Endodermal cell (in vitro differentiated cells): ENCODE results near the gene SRD5A2. TPM values are rescaled to one million over a fixed set of nuclear protein-coding genes. Genes with fewer than 3 reads are reported as not detected.

ENCODE experiments used
- DNase-seq: peaks from one replicate; pipeline ENCODE4 v3.0.0-alpha.2; 2017
- H3K27ac ChIP-seq: 2 replicates; pipeline ENCODE4 v1.5.1; 2013; ENCODE audit warnings: mild to moderate bottlenecking, low read depth, low read length, moderate library complexity
- H3K27me3 ChIP-seq: 2 replicates; pipeline ENCODE4 v1.6.1; 2013; ENCODE audit warnings: mild to moderate bottlenecking, low read length, moderate library complexity; ENCODE audit not compliant: insufficient read depth, control insufficient read depth, poor library complexity, severe bottlenecking
- H3K36me3 ChIP-seq: 2 replicates; pipeline ENCODE4 v1.7.0; 2013; ENCODE audit warnings: mild to moderate bottlenecking, low read length, moderate library complexity; ENCODE audit not compliant: control insufficient read depth, insufficient read depth
- H3K4me1 ChIP-seq: one replicate; pipeline ENCODE4 v1.7.0; 2013; ENCODE audit warnings: low read length; ENCODE audit not compliant: control insufficient read depth, insufficient read depth
- H3K4me3 ChIP-seq: 2 replicates; pipeline ENCODE4 v1.5.1; 2013; ENCODE audit warnings: mild to moderate bottlenecking, low read length, moderate library complexity
- H3K9ac ChIP-seq: 2 replicates; pipeline ENCODE4 v1.6.1; 2013; ENCODE audit warnings: mild to moderate bottlenecking, low read length, moderate library complexity; ENCODE audit not compliant: poor library complexity, severe bottlenecking; ENCODE audit errors: extremely low read depth
- H3K9me3 ChIP-seq: 2 replicates; pipeline ENCODE4 v1.6.1; 2013; ENCODE audit warnings: mild to moderate bottlenecking, low read length, moderate library complexity; ENCODE audit not compliant: control insufficient read depth
- H3K27ac Mint-ChIP-seq: 2 replicates; pipeline ENCODE4 v1.8.0; 2020; ENCODE audit warnings: mixed read lengths
- H3K27me3 Mint-ChIP-seq: 2 replicates; pipeline ENCODE4 v1.8.0; 2021; ENCODE audit warnings: mild to moderate bottlenecking, mixed read lengths; ENCODE audit not compliant: insufficient read depth
- H3K36me3 Mint-ChIP-seq: 2 replicates; pipeline ENCODE4 v1.8.0; 2020; ENCODE audit warnings: low read depth, mixed read lengths
- H3K4me1 Mint-ChIP-seq: 2 replicates; pipeline ENCODE4 v1.8.0; 2020; ENCODE audit warnings: mixed read lengths
- H3K4me3 Mint-ChIP-seq: 2 replicates; pipeline ENCODE4 v1.8.0; 2020; ENCODE audit warnings: mild to moderate bottlenecking, moderate library complexity, mixed read lengths
- H3K9me3 Mint-ChIP-seq: 2 replicates; pipeline ENCODE4 v1.8.0; 2020; ENCODE audit warnings: mild to moderate bottlenecking, mixed read lengths
- CTCF ChIP-seq: fragments of 200-600 bp; sonication (generic); conservative IDR thresholded peaks from 2 replicates; pipeline ENCODE4 v1.5.0; 2021; ENCODE audit warnings: antibody characterized with exemption, mild to moderate bottlenecking
- WGBS, 2 experiments: methylation state at CpG; one replicate each; pipeline versions ENCODE4 v1.1.5 to v1.1.7; 2013; ENCODE audit warnings: missing lambda C conversion rate in 2 of 2, mixed read lengths in 1 of 2; ENCODE audit not compliant: insufficient coverage in 1 of 2, insufficient read length in 1 of 2; 5-methylcytosine and 5-hydroxymethylcytosine counted together
- long read RNA-seq, 4 experiments: library from polyadenylated mRNA in 2 of 4; library from RNA in 1 of 4; library from capped mRNA in 1 of 4; stranded (forward) in 3 of 4; unstranded in 1 of 4; transcript quantifications; one replicate each; pipeline ENCODE4 v2.0.0, GENCODE V29; 2020 to 2021; ENCODE audit warnings: inconsistent platforms in 1 of 4
- polyA plus RNA-seq, 2 experiments: library from polyadenylated mRNA; stranded (reverse); fragments of 50-300 nt; gene quantifications; one replicate each; pipeline ENCODE4 v1.2.3, GENCODE V29; 2013
- total RNA-seq, 2 donors: library from RNA; stranded (reverse); fragmentation: NEBNext Ultra II Directional in 1 of 2; extraction: Animal tissue kit (Norgen Biotek cat#: 25700) in 1 of 2; gene quantifications; 2 replicates in 1 of 2; 3 replicates in 1 of 2; pipeline ENCODE4 v1.2.1, GENCODE V29; 2021

Gene SRD5A2
- total RNA-seq: under 1 TPM in 1 of 2 donors, not detected in 1; 0.07 TPM
- polyA plus RNA-seq (2013, experiment 1 of 2): not detected
- not detected for polyA plus RNA-seq (2013, experiment 2 of 2)
- long read RNA-seq, experiment 1: 0 reads
- long read RNA-seq, experiment 2: 0 reads
- long read RNA-seq, experiment 3: 0 reads
- long read RNA-seq, experiment 4: 0 reads

- Mint-ChIP-seq H3K27me3 (peaks cover 79% of the 10 kb centered on the region), H3K27ac (no peak within 1 kb of the TSS), H3K4me1 (peaks cover 4% of the 10 kb centered on the region), H3K4me3 (peak within 1 kb of the TSS; percentile 50), H3K9me3 (peaks cover 5% of the 10 kb centered on the region), H3K36me3 (no peaks in the 10 kb centered on the region)
- TF ChIP-seq CTCF: peak; percentile 31
- Histone ChIP-seq H3K27ac (no peak within 1 kb of the TSS), H3K36me3 (no peaks in the 10 kb centered on the region), H3K9me3 (peaks cover 7% of the 10 kb centered on the region), H3K27me3 (peaks cover 69% of the 10 kb centered on the region), H3K4me1 (no peaks in the 10 kb centered on the region), H3K4me3 (peak within 1 kb of the TSS; percentile 68), H3K9ac (no peak within 1 kb of the TSS)
- peak; percentile 85 for DNase-seq
- WGBS, 2 experiments: 7 to 14% methylated on average over 26 to 76 of the region's 76 CpGs
These were observed at the start of gene SRD5A2 for GRCh38 chr2:31580321-31581117. Gene SRD5A2 (minus strand): TSS chr2:31580938. CDS start chr2:31580900, 38 bp downstream.

GRCh38 chr2:31606509-31606908 lies 25.8 kb upstream of the SRD5A2 start:
- no peak overlapping the region for H3K4me3 ChIP-seq
- H3K9ac ChIP-seq: no peak overlapping the region
- TF ChIP-seq CTCF: no peak
- no peaks in the 10 kb centered on the region for H3K27me3 ChIP-seq
- H3K36me3 ChIP-seq: no peaks in the 10 kb centered on the region
- Mint-ChIP-seq H3K27ac (no peak overlapping the region), H3K4me3 (no peak overlapping the region), H3K9me3 (peaks cover 31% of the 10 kb centered on the region), H3K36me3 (no peaks in the 10 kb centered on the region), H3K27me3 (peaks cover 2% of the 10 kb centered on the region), H3K4me1 (no peaks in the 10 kb centered on the region)
- 89 to 94% methylated on average over 2 to 3 of the region's 3 CpGs for WGBS, 2 experiments
- no peak for DNase-seq
- peaks cover 16% of the 10 kb centered on the region for H3K9me3 ChIP-seq
- H3K4me1 ChIP-seq: no peaks in the 10 kb centered on the region
- no peak overlapping the region for H3K27ac ChIP-seq

GRCh38 chr2:31598694-31599093 lies 18.0 kb upstream of the SRD5A2 start:
- H3K4me3 ChIP-seq: no peak overlapping the region
- no peak overlapping the region for H3K9ac ChIP-seq
- H3K4me1 ChIP-seq: no peaks in the 10 kb centered on the region
- no peak for TF ChIP-seq CTCF
- no peaks in the 10 kb centered on the region for H3K36me3 Mint-ChIP-seq
- H3K4me1 Mint-ChIP-seq: no peaks in the 10 kb centered on the region
- H3K27ac Mint-ChIP-seq: no peak overlapping the region
- no peak overlapping the region for H3K4me3 Mint-ChIP-seq
- no peak overlapping the region for H3K27ac ChIP-seq
- DNase-seq: no peak
- H3K36me3 ChIP-seq: no peaks in the 10 kb centered on the region
- no peaks in the 10 kb centered on the region for H3K27me3 ChIP-seq
- peaks cover 13% of the 10 kb centered on the region for H3K9me3 Mint-ChIP-seq
- H3K27me3 Mint-ChIP-seq: peaks cover 3% of the 10 kb centered on the region
- H3K9me3 ChIP-seq: peaks cover 8% of the 10 kb centered on the region
